GM10248 (cell line): ENCODE results near the gene MUC5AC.
A peak's percentile ranks its signal among the peaks of the same experiment; 100 is the strongest.

Experiments used
- CTCF ChIA-PET: fragments of 300-600 bp; sonication (Branson Sonifier 250); formaldehyde crosslinking; extraction: SDS; loops from one replicate; lab custom pipeline; 2021; ENCODE audit warnings: antibody characterized with exemption; lab: Yijun Ruan, JAX
- POLR2A ChIA-PET: fragments of 350-650 bp; sonication (Branson Sonifier 250); formaldehyde crosslinking; extraction: SDS; loops from one replicate; lab custom pipeline; 2020; ENCODE audit warnings: antibody characterized with exemption; lab: Yijun Ruan, JAX
- DNase-seq: peaks from one replicate; pipeline ENCODE4 v3.0.0; 2012; ENCODE audit errors: extremely low spot score
- TF ChIP-seq, protein P1 (sequence below): IDR thresholded peaks from 2 replicates; pipeline ENCODE4 v1.5.1; 2012; ENCODE audit warnings: mild to moderate bottlenecking, low read depth; ENCODE audit errors: extremely low read depth, missing control alignments, control extremely low read depth

MUC5AC gene

DNA sequence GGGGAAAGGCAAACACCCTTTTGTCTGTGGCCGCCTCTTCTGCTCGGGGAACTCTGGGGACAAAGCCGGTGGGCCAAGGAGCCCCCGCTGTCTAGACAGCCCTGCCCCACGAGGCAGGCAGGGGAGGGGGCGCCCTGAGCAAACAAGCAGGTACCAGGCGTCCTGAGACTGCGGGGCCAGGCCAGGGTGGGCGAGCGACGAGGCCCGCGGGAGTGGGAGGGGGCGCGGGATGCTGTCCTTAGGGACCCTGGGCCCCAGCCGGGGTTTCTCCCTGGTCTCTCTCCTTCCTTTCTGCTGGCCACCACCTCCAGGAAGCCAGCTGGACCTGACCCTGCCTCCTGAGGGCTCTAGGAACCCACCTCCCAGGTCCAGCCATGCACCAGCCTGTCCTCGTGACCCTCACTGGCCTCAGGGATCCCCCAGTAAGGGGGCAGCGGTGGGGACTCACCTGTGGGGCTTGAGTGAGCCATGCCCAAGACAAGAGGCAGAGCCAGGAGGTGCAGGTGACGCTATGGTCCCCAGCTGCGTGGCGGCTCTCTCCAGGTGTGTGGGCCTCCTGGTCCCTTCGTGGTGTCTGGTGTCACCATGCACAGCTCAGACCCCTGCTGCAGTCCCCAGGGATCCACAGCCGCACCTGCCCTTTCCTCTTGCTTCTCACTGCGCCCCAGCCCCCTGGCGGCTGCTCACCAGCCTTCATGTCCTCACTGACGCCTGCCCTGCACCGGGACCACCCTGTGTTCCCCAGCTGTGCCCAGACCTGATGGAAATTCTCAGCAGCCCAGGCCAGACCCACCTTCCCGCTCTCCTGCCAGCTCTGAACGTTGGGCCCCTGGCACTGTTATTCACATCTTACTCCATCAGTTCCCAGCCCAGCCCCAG is 26.5 kb upstream of the MUC5AC start:
- ChIA-PET CTCF (no interaction called here), POLR2A (no interaction called here)
- DNase-seq: peak; percentile 8
- TF ChIP-seq, protein P1, sequence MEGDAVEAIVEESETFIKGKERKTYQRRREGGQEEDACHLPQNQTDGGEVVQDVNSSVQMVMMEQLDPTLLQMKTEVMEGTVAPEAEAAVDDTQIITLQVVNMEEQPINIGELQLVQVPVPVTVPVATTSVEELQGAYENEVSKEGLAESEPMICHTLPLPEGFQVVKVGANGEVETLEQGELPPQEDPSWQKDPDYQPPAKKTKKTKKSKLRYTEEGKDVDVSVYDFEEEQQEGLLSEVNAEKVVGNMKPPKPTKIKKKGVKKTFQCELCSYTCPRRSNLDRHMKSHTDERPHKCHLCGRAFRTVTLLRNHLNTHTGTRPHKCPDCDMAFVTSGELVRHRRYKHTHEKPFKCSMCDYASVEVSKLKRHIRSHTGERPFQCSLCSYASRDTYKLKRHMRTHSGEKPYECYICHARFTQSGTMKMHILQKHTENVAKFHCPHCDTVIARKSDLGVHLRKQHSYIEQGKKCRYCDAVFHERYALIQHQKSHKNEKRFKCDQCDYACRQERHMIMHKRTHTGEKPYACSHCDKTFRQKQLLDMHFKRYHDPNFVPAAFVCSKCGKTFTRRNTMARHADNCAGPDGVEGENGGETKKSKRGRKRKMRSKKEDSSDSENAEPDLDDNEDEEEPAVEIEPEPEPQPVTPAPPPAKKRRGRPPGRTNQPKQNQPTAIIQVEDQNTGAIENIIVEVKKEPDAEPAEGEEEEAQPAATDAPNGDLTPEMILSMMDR: no peak

DNA sequence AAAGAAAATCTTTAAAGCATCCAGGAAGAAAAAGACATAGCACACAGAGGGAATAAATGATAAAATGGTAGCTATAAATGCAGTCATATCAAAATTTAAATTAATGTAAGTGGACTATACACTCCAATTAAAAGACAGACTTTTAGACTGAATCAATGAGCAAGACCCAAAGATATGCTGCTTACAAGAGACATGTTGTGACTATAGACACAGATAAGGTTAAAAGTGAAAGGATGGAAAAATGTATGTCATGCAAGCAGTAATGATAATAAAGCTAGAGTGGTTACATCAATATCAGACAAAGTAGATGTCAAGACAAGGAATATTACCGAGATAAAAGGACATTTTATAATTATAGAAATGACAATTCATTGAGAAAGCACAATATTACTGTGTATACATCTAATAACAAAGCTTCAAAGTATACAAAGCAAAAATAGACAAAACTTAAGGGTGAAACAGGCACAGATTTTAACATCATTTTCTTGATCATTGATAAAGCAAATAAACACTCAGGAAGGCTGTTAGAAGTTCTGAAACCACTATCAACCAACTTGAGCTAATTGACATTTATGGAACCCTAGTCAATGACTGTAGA is 22.8 kb upstream of the MUC5AC start:
- no peak for DNase-seq
- POLR2A ChIA-PET: no interaction called here
- TF ChIP-seq, protein P1: no peak
- CTCF ChIA-PET: no interaction called here

GRCh38 chr11:1138097-1138496 is 19.7 kb upstream of the MUC5AC start:
- ChIA-PET CTCF (no interaction called here), POLR2A (no interaction called here)
- DNase-seq: no peak
- TF ChIP-seq, protein P1: no peak

DNA sequence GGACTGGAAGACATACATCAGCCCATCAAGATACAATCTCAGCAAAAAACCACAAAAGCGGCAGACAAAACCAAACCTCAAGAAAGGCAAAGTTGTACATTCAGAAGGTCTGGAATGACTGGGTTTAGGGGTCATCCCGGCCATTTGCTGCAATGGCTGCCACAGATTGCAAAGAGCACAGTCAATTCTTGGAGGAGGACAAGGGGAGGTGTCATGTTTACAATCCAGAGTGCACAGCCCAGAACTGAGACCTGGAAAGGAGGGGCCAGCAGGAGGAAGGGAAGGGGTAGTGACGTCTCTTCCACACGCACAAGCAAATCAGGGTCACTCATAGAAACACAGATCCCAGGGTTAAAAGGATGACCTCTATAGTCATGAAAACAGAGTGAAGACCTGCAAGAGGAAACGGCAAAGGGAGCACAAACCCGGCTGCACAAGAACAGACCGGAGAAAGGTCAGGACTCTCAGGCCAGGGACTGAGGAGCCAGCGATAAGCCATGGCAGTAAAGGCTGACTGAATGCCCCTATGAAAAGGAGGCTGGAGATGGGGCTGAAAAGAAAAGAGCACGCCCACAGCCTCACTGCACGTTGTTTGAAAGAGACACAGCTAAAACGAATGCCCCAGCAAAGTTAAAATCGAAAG is 18.2 kb upstream of the MUC5AC start:
- no peak for DNase-seq
- TF ChIP-seq, protein P1: no peak
- ChIA-PET CTCF (no interaction called here), POLR2A (no interaction called here)

- DNase-seq: no peak
- TF ChIP-seq, protein P1: no peak
- CTCF ChIA-PET: no interaction called here
- POLR2A ChIA-PET: no interaction called here
These were observed 16.9 kb upstream of the MUC5AC start for GRCh38 chr11:1140642-1141490.

- ChIA-PET CTCF (no interaction called here), POLR2A (no interaction called here)
- TF ChIP-seq, protein P1: no peak
- DNase-seq: no peak
These were observed 11.4 kb upstream of the MUC5AC start for GRCh38 chr11:1146365-1146764.
